ENCODE data around the gene PFKFB4. TPM values are rescaled to one million over a fixed set of nuclear protein-coding genes. Genes with fewer than 3 reads are reported as not detected.
A peak's percentile ranks its signal among the peaks of the same experiment; 100 is the strongest.

PFKFB4 gene
- total and polyA plus RNA-seq, 2 of the 8 experiments (the other 6 are each of a cell fraction or from before 2014, with no cell fraction given): 10.7 to 20.1 TPM

DNA sequence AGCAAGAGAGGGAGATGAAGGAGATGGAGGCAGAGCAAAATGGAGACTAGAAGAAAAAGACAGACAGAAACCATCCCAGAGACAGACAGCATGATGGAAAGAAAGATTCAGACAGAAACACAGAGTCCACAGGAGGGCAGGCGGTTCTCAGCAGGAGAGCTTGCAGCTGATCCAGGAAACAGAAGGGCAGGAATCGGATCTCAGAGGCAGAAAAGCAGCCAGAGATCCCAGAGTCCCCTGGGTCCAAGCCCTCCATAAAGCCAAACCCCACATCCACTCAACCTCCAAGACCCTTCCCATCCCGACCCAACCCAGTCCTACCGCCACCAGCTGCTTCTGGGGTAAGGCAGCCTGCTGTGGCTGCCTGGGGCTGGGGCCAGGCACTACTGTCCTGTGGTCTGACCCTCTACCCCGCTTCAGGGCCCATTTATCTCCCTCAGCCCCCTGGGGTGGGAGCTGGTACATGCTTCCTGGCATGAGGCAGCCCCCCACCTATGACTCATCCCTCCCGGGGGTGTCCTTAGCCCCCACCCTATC lies 6.8 kb upstream of the PFKFB4 start, which contains the start of gene UCN2:
Gene UCN2 (minus strand): TSS at position 400 of the 537 bp plus-strand sequence. CDS start 657 bp downstream, outside the sequence.
- no peak within 1 kb of the TSS; the same call in 1 of the 2 replicates for H3K18ac ChIP-seq (ENCODE audit: extremely low read depth, low read length)
- 0 out of 2 replicates have a peak within 1 kb of the TSS, but pooled peaks have one; percentile 60 for H2BK12ac ChIP-seq (ENCODE audit: low read depth, low read length)
- H3K23me2 ChIP-seq (ENCODE audit: low read depth, low read length): no peaks in the 10 kb centered on the region
- peak within 1 kb of the TSS; percentile 57 for H4K91ac ChIP-seq (replicated peaks; ENCODE audit: insufficient read length, low read length)
- no peak within 1 kb of the TSS for H2AFZ ChIP-seq (ENCODE audit: low read length)
- peak within 1 kb of the TSS; percentile 88; the same call in 1 of the 2 replicates for H2BK5ac ChIP-seq (ENCODE audit: low read depth, low read length)
- no peak within 1 kb of the TSS for H3K23ac ChIP-seq (ENCODE audit: insufficient read length)
- peak within 1 kb of the TSS; percentile 43 for H4K5ac ChIP-seq (ENCODE audit: insufficient read length, low read depth, low read length)
- no peaks in the 10 kb centered on the region for H3K79me1 ChIP-seq (ENCODE audit: low read depth, low read length)
- H3K4me2 ChIP-seq (ENCODE audit: insufficient read depth in 1 of 2, low read depth in 2 of 2, low read length in 2 of 2): peak within 1 kb of the TSS in 1 of 2 experiments; percentile 32; a peak in 1 of 4 replicates
- 81% methylated on average over 6 of the region's 6 CpGs; no CpG with 5 or more reads in 1 of the 2 experiments for WGBS, 2 experiments (ENCODE audit: extremely low coverage in 1 of 2, insufficient coverage in 1 of 2, insufficient read length in 1 of 2, insufficient replicate concordance in 2 of 2, low coverage in 1 of 2, low lambda C conversion rate in 2 of 2, missing lambda C conversion rate in 1 of 2)
- 0 out of 2 replicates have a peak within 1 kb of the TSS, but pooled peaks have one; percentile 81 for H2BK15ac ChIP-seq (ENCODE audit: low read length)
- no peak within 1 kb of the TSS for H3K4me3 ChIP-seq (ENCODE audit: extremely low read depth in 1 of 4, insufficient read depth in 2 of 4, low read depth in 3 of 4, low read length in 4 of 4)
- ChIA-PET POLR2A (ENCODE audit: partially characterized antibody) (interaction anchor here (0.8 to 1.6 kb wide), 4 partner anchors 12 to 153 kb away, joined by 3 to 4 read pairs (median 4); partner anchors contain the start of gene IP6K2), CTCF (ENCODE audit: partially characterized antibody) (interaction anchor here (0.7 to 6.1 kb wide), 4 partner anchors 14 to 163 kb away, joined by 3 to 32 read pairs (median 4); partner anchors contain the start of gene SLC26A6)
- no peaks in the 10 kb centered on the region for H3K36me3 ChIP-seq (ENCODE audit: control insufficient read depth in 2 of 4, insufficient read depth in 4 of 4, low read length in 3 of 4)
- H3K79me2 ChIP-seq (ENCODE audit: control insufficient read depth in 1 of 2, insufficient read depth in 2 of 2, low read length in 2 of 2): no peaks in the 10 kb centered on the region
- H4K20me1 ChIP-seq (replicated peaks in 1 of 2; ENCODE audit: control insufficient read depth in 1 of 2, insufficient read depth in 2 of 2, low read length in 2 of 2): no peaks in the 10 kb centered on the region
- H3K14ac ChIP-seq (ENCODE audit: insufficient read length): no peak within 1 kb of the TSS
- H3K27ac ChIP-seq (ENCODE audit: low read depth, low read length): no peak within 1 kb of the TSS
- H4K8ac ChIP-seq (ENCODE audit: extremely low read depth, insufficient read depth, low read length): peak within 1 kb of the TSS; percentile 26; the same call in 1 of the 2 replicates
- H2AK5ac ChIP-seq (ENCODE audit: low read depth, low read length): peak within 1 kb of the TSS; percentile 40; the same call in 1 of the 2 replicates
- H2BK20ac ChIP-seq (ENCODE audit: low read length): peak within 1 kb of the TSS; percentile 72; the same call in 1 of the 2 replicates
- no peaks in the 10 kb centered on the region for H3K27me3 ChIP-seq (replicated peaks in 1 of 4; ENCODE audit: control insufficient read depth in 3 of 4, extremely low read depth in 1 of 4, insufficient read depth in 3 of 4, low read length in 3 of 4)
- no peak for FAIRE-seq
- H3K9me3 ChIP-seq (ENCODE audit: insufficient read depth in 2 of 2, low read depth in 1 of 2, low read length in 1 of 2): no peaks in the 10 kb centered on the region
- H2BK120ac ChIP-seq (replicated peaks; ENCODE audit: low read depth, low read length): no peak within 1 kb of the TSS
- no peak for DNase-seq (ENCODE audit: low read depth in 1 of 2, low spot score in 2 of 2)
- H3K56ac ChIP-seq (replicated peaks; ENCODE audit: insufficient read length, low read depth, low read length): no peak within 1 kb of the TSS
- no peak within 1 kb of the TSS for H3K9ac ChIP-seq (replicated peaks in 1 of 4; ENCODE audit: extremely low read depth in 1 of 4, low read depth in 3 of 4, low read length in 3 of 4)
- peaks cover 4 to 28% (median 17%) of the 10 kb centered on the region in 4 experiments for H3K4me1 ChIP-seq (replicated peaks in 1 of 4; ENCODE audit: control insufficient read depth in 3 of 4, insufficient read depth in 4 of 4, low read length in 3 of 4)
- H3K4ac ChIP-seq (replicated peaks; ENCODE audit: insufficient read length, low read depth, low read length): peak within 1 kb of the TSS; percentile 66
- TF ChIP-seq KDM5A (IDR thresholded peaks at IDR 0.05; ENCODE audit: low read length) (no peak), SIRT6 (IDR thresholded peaks at IDR 0.05; ENCODE audit: low read length) (no peak), TAF7 (optimal IDR thresholded peaks at IDR 0.05; ENCODE audit: borderline replicate concordance, low read depth, low read length) (no peak), KDM1A (IDR thresholded peaks at IDR 0.05; ENCODE audit: borderline replicate concordance, low read length) (no peak), NANOG (IDR thresholded peaks at IDR 0.05; ENCODE audit: insufficient read depth, low read depth, low read length, poor library complexity, severe bottlenecking) (no peak), CTBP2 (IDR thresholded peaks at IDR 0.05; ENCODE audit: borderline replicate concordance, insufficient read depth, insufficient read length, low read length) (no peak), CEBPB (IDR thresholded peaks at IDR 0.05; ENCODE audit: low read depth, low read length) (no peak), RAD21 (IDR thresholded peaks at IDR 0.05 in 1 of 2, conservative IDR thresholded peaks at IDR 0.05 in 1 of 2; ENCODE audit: low read depth in 2 of 2, low read length in 2 of 2) (no peak), TCF12 (IDR thresholded peaks at IDR 0.05; ENCODE audit: low read depth, low read length) (no peak), KDM4A (IDR thresholded peaks at IDR 0.05; ENCODE audit: low read depth, low read length, severe bottlenecking) (no peak), BACH1 (IDR thresholded peaks at IDR 0.05; ENCODE audit: low read length) (no peak), SIN3A (conservative IDR thresholded peaks at IDR 0.05 in 1 of 2, IDR thresholded peaks at IDR 0.05 in 1 of 2; ENCODE audit: low read depth in 1 of 2, low read length in 2 of 2) (no peak)

Measured in H1 (cell line).